ENCODE measurements around the gene DAZL.
A peak's percentile ranks its signal among the peaks of the same experiment; 100 is the strongest.

The DAZL gene

DNA sequence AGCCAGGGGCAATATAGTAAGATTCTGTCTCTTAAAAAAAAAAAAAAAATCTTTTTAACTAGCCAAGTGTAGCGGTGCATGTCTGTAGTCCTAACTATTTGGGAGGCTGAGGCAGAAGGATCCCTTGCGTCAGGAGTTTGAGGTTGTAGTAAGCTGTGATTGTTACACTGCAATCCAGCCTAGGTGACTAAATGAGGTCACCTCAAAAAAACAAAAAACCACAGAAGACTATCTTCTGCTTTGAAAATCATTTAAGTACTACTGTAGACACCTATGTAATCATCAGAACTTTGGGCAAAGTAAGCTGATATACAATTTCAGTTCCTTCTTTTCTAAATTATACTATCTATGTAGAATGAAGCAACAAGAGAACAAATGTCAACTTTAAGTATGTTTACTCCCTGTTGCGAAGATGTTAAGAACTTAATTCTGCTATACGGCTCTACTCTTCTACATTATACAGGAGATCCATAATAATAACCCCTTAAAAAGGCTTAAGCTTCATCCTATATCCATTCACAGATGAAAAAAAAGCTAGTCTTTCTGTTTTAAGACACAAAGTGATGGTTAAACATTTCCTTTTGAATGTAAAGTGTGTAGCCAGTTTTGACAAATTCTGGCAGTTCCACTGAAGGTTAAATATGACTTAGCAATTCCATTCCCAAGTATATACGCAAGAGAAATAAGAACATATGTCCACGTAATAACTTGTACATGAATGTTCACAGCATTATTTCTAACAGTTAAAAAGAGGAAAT, 15.2 kb downstream of the DAZL start:
- DNase-seq = no peak

DNA sequence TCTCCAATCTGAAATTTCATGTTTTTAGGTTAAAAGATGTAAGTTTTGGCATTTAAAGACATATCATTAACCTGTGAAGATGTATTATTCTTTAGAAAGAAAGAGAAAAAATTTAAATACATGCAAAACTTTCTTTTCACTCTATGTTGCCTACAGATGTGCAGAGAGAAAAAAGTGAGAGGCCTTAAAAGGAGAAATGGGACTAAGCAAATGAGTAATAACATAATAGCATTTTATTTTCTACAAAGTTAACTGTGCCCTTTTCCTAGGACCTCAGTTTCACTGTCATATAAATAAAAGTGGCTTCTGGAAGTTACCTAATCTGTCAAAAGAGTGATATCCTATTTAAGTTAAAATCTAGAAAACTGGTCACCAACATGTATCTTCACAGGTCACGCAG, 16.1 kb downstream of the DAZL start:
- DNase-seq = no peak

- no peak for DNase-seq
Observed at GRCh38 chr3:16587681-16588060, 17.6 kb downstream of the DAZL start.

GRCh38 chr3:16587047-16587680, 18.1 kb downstream of the DAZL start:
- no peak for DNase-seq

DNA sequence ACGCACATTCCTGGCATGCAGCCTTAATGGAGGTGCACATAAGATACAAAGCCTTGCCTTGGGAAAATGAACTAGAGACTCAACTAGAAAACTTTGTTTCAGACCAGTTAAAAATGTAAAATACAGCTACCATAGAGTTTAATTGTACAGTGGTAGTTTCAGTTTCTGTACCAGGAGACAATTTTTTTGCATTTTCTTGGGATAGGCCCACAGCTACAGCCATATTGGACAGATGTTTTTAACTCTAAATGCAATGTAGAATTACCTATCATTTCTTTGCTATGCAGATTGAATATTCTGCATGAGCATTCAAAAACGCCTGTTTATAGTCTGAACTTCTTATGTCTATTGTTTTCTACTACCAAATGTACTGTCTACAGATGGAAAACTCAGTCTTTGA, 20.3 kb downstream of the DAZL start:
- no peak for DNase-seq

GRCh38 chr3:16583551-16583950, 21.7 kb downstream of the DAZL start:
- no peak for DNase-seq

GRCh38 chr3:16570113-16570512, 35.1 kb downstream of the DAZL start:
- DNase-seq = no peak

DNA sequence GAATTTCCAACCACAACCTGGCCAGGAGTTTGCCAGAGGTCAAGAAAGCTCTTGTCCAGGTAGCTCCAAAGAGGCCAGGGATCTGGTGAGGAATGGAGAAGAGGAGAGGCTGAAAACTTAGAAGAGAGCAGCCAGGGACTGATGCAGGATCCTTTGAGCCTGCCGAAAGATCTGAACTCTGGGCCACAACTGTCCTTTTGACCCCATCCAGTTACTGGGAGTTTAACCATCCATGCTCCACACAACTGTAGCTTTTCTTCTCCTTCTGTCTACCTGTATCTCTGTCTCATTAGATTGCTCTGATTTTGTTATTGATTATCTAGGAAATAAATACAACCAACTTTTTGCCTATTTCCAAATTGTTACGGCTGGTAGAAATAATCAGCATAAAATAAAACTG, 36.7 kb downstream of the DAZL start:
- DNase-seq = no peak

- DNase-seq = no peak
Observed at GRCh38 chr3:16568115-16568514, 37.1 kb downstream of the DAZL start.

- DNase-seq = no peak
Observed at GRCh38 chr3:16559653-16560365, 45.4 kb downstream of the DAZL start.

- no peak for DNase-seq
Observed at GRCh38 chr3:16554126-16554525, 51.1 kb downstream of the DAZL start.

GRCh38 chr3:16552757-16553156, 52.5 kb downstream of the DAZL start:
- DNase-seq = no peak

- DNase-seq = no peak
Observed at GRCh38 chr3:16551342-16551976, 53.8 kb downstream of the DAZL start.

- peak; percentile 85 for DNase-seq
Observed at GRCh38 chr3:16550676-16551341, 54.4 kb downstream of the DAZL start.

- DNase-seq = no peak
Observed at GRCh38 chr3:16550305-16550675, 54.9 kb downstream of the DAZL start.

DNA sequence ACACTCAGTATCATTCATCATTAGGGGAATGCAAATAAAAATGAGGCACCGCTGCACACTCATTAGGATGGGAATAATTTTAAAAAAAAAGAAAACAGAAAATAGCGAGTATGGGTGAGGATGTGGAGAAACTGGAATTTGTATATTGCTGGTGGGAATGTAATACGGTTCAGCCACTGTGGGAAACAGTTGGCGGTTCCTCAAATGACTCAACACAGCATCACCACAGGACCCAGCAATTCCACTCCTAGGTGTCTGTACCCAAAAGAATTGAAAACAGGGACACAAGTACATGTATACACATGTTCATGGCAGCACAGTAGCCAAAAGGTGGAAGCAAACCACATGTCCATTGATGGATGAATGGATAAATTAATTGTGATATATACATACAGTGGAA, 56.5 kb downstream of the DAZL start:
- no peak for DNase-seq

DNA sequence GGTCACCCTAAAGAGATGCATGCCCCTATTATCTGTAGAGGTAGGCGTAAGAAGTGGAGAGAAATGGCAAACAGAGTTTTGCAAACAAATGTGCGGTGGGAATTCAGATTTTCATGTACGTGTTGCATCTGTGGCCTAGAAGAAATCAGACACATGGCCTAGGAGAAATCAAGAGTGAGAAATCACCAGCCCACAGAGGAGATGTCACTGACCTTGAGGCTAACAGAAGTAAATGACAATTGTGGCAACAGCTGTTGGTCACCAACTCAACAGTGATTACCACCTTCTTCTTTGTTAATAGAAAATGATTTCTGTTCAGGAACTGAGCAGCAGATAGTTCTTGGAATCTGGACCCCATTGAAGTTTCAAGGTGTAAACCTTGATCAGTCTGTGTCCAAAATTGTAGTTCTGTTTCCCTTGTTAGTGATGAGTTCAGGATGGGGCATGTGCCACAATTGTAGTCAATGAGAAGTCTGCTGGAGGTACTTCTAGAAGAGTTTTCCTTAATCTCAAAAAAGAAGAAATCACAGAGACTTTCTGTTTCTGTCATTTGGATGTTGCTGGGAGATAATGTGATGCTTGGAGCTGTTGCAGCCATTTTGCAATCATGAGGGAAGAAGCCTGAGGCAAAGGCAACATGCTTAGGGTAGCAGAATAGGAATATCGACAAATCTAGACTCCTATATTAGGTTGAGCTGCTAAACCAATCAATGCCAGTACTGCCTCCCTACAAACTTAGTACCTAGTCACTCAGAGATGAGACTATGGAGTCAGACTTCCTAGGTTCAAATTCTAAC, 57.5 kb downstream of the DAZL start:
- no peak for DNase-seq

DNA sequence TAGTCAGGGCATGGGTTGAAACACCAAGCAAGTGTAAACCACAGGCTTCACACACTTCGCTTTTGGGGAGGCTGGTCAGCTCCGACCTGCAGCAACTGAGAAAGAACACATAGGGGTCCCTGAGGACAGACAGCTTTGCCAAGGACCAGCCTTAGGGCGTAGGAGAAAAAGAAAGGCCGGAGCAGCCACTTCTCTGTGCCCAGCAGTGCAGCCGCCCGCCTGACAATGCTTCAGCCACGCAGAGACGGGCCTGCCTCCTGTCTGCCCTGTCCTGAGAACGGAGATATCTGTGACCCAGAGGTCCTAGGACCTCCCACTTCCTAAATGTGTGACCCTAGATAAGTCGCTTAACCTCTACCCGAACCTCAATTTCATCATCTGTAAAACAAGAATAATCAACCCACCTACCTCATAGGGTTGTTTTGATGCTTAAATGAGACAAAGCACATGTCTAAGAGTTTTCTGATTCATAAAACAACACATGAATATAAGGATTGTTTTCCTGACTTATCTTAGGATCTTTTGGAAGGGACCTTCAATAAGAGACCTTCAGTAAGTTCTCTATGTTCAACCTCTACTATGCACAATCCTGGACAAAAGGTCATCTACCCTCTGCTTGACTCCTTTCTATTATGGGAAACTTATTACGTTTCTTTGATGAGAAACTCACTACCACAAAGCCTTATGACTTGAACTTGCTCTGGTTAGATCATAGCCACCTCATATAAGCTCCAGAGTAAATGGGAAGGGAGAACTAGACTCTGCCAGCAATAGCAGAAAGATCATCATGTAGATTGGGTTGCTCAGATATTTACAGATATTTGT, 58.8 kb downstream of the DAZL start:
- no peak for DNase-seq

GRCh38 chr3:16545413-16546185, 59.6 kb downstream of the DAZL start:
- no peak for DNase-seq

DNA sequence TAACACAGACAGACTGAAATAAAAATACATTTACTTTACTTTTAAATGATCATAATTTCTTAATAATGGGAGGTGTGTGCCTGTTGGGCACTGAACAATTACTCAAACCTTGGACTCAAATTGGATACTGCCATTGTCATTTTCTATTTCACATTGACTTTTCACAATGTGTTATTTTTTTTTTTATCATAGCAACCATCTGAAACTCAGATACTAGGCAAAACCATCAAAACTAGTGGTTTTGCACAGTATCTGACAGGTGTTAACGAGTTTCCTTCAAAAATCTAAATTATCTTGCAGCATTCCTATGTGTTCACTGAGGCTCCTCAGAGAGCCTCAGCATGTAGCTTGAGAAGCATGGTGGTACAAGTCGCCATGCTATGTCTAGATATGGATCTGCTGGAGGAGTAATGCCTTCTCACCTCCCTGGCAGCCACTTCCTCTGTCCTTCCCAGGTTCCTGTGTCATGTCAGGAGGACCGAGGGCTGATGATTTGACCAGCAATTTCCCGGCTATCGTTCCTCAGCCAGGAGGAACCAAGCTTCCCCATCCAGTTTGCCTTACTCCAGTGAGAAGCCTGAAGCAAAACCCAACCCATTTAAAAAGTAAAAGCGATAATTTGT, 61.9 kb downstream of the DAZL start:
- no peak for DNase-seq
